Measurements from ENCODE around the gene CDT1.
"Not testable (repeated sequence)": the region's sequence is repeated elsewhere in the genome, so short reads cannot be mapped to it uniquely, and the experiment has no call there.

The CDT1 gene

GRCh38 chr16:88784074-88784855 is 19.3 kb upstream of the CDT1 start:
- no peak for DNase-seq

GRCh38 chr16:88784856-88785105 is 18.8 kb upstream of the CDT1 start:
- DNase-seq: no peak

- DNase-seq: no peak
Measured at GRCh38 chr16:88785106-88785924, 18.3 kb upstream of the CDT1 start, which contains the start of gene PIEZO1. TSS of gene PIEZO1 (minus strand) at chr16:88785220. CDS start at chr16:88784964, 256 bp downstream.

- no peak for DNase-seq
Measured at GRCh38 chr16:88787579-88788314, 15.8 kb upstream of the CDT1 start.

- DNase-seq: not testable (repeated sequence)
Measured at GRCh38 chr16:88788749-88789148, 14.8 kb upstream of the CDT1 start.

GRCh38 chr16:88789594-88789993 is 14.0 kb upstream of the CDT1 start:
- DNase-seq: no peak

GRCh38 chr16:88790312-88791211 is 13.0 kb upstream of the CDT1 start:
- no peak for DNase-seq

GRCh38 chr16:88792078-88792550 is 11.5 kb upstream of the CDT1 start:
- no peak for DNase-seq

GRCh38 chr16:88792668-88793250 is 10.8 kb upstream of the CDT1 start:
- DNase-seq: no peak

- no peak for DNase-seq
Measured at GRCh38 chr16:88793251-88793954, 10.2 kb upstream of the CDT1 start.

GRCh38 chr16:88796278-88796677 is 7.3 kb upstream of the CDT1 start:
- DNase-seq: no peak

GRCh38 chr16:88798073-88798472 is 5.5 kb upstream of the CDT1 start:
- DNase-seq: no peak

GRCh38 chr16:88798772-88799455 is 4.7 kb upstream of the CDT1 start:
- DNase-seq: no peak

GRCh38 chr16:88799569-88800276 is 3.9 kb upstream of the CDT1 start:
- DNase-seq: no peak

GRCh38 chr16:88800277-88800592 is 3.4 kb upstream of the CDT1 start:
- no peak for DNase-seq

- DNase-seq: no peak
Measured at GRCh38 chr16:88804173-88804551, 573 bp downstream of the CDT1 start.

- DNase-seq: peak; percentile 31
Measured at GRCh38 chr16:88804552-88805339, 1.2 kb downstream of the CDT1 start.

- DNase-seq: no peak
Measured at GRCh38 chr16:88805340-88805715, 1.7 kb downstream of the CDT1 start.

- DNase-seq: no peak
Measured at GRCh38 chr16:88805887-88806393, 2.4 kb downstream of the CDT1 start.

All from NCI-H2029 (cell line).